RWPE2 (cell line): ENCODE measurements around the gene HS3ST3A1.

Experiments
- ATAC-seq: fragments of 200-7000 bp; cut with Tn5 transposase; 3 replicates; pipeline ENCODE4 v1.9.1; 2021; ENCODE audit warnings: low read depth
- DNase-seq: peaks from one replicate; pipeline ENCODE4 v3.0.0-alpha.2; 2020; ENCODE audit warnings: low spot score
- H3K27ac ChIP-seq: fragments of 450-650 bp; 2 replicates; pipeline ENCODE4 v1.5.1; 2017; ENCODE audit warnings: mild to moderate bottlenecking; ENCODE audit not compliant: poor library complexity, severe bottlenecking
- H3K27me3 ChIP-seq: fragments of 250-450 bp; sonication (Bioruptor Pico); 2 replicates; pipeline ENCODE4 v1.5.1; 2021; ENCODE audit warnings: mild to moderate bottlenecking, moderate library complexity; ENCODE audit not compliant: insufficient read depth, poor library complexity, severe bottlenecking
- H3K36me3 ChIP-seq: fragments of 250-450 bp; sonication (Bioruptor Pico); 2 replicates; pipeline ENCODE4 v1.5.1; 2020; ENCODE audit warnings: low read depth, mild to moderate bottlenecking, moderate library complexity
- H3K4me1 ChIP-seq: fragments of 250-450 bp; sonication (Bioruptor Pico); 2 replicates; pipeline ENCODE4 v1.5.1; 2021; ENCODE audit warnings: mild to moderate bottlenecking, moderate library complexity; ENCODE audit not compliant: insufficient read depth, poor library complexity, severe bottlenecking
- H3K4me3 ChIP-seq: fragments of 250-450 bp; sonication (Bioruptor Pico); 2 replicates; pipeline ENCODE4 v1.5.1; 2021; ENCODE audit warnings: mild to moderate bottlenecking, moderate library complexity; ENCODE audit not compliant: severe bottlenecking
- H3K9me3 ChIP-seq: fragments of 250-450 bp; sonication (Bioruptor Pico); 2 replicates; pipeline ENCODE4 v1.5.1; 2021; ENCODE audit warnings: mild to moderate bottlenecking, moderate library complexity; ENCODE audit not compliant: severe bottlenecking
- TF ChIP-seq, protein P1 (sequence below): fragments of 450-650 bp; IDR thresholded peaks from one replicate; pipeline ENCODE4 v1.5.1; 2017; ENCODE audit warnings: mild to moderate bottlenecking, moderate library complexity; ENCODE audit not compliant: poor library complexity, severe bottlenecking

Gene HS3ST3A1

DNA sequence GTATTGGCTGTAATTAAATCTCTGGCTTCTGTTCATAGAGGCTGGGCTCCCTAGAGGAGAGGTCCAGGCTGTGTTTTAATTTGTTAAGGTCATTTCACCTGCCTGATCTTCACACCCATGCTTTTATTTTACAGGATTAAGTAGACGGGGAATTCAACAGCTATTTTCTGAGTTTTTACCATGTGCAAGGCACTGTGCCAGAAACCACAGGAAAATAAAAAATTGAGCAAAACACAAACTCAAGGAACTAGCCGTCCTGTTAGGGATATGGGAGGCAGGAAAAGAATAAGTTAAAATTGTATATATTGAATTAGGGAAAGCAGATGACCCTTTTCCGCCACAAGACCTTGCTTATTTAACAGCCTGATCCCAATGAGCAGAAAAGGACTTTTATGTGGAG is 29.1 kb downstream of the HS3ST3A1 start:
- no peak for ATAC-seq
- TF ChIP-seq, protein P1, sequence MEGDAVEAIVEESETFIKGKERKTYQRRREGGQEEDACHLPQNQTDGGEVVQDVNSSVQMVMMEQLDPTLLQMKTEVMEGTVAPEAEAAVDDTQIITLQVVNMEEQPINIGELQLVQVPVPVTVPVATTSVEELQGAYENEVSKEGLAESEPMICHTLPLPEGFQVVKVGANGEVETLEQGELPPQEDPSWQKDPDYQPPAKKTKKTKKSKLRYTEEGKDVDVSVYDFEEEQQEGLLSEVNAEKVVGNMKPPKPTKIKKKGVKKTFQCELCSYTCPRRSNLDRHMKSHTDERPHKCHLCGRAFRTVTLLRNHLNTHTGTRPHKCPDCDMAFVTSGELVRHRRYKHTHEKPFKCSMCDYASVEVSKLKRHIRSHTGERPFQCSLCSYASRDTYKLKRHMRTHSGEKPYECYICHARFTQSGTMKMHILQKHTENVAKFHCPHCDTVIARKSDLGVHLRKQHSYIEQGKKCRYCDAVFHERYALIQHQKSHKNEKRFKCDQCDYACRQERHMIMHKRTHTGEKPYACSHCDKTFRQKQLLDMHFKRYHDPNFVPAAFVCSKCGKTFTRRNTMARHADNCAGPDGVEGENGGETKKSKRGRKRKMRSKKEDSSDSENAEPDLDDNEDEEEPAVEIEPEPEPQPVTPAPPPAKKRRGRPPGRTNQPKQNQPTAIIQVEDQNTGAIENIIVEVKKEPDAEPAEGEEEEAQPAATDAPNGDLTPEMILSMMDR = no peak
- Histone ChIP-seq H3K27ac (no peak overlapping the region), H3K36me3 (peaks cover 8% of the 10 kb centered on the region), H3K27me3 (no peaks in the 10 kb centered on the region), H3K4me1 (no peaks in the 10 kb centered on the region), H3K9me3 (peaks cover 2% of the 10 kb centered on the region), H3K4me3 (no peak overlapping the region)
- no peak for DNase-seq

DNA sequence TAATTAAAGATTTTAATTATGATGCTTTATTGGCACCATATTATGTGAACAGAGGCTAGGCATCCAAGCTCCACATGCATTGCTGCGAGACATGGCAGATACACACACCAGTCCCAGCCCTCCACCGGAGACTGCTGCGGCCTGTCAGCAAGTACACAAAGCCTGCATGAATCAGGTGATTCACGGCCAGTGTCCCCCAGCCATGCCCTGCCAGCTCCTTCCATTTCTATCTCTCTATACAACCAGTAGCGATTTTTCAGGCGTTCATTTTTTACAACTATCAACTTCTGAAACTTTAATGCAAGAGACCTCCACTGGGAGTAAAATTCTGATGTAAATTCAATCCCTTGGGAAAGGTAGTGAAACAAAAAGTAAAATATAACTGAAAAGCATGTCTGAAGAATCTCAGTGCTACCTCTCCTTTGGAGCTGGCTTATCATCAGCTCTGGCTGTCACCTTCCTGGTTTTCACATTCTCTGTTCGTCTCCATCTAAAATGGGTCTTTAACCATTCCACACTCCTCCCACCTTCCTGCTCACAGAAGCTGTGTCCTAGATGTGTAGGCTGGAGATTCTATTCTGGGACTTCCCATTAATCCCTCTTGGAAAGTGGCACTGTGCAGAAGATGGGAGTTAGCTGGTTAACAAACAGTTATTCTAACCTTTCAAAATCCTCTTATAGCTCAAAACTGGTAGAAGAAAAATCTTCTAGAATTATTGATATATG is 32.2 kb downstream of the HS3ST3A1 start:
- Histone ChIP-seq H3K36me3 (peaks cover 16% of the 10 kb centered on the region), H3K9me3 (peaks cover 6% of the 10 kb centered on the region), H3K27ac (no peak overlapping the region), H3K27me3 (no peaks in the 10 kb centered on the region), H3K4me1 (no peaks in the 10 kb centered on the region), H3K4me3 (no peak overlapping the region)
- ATAC-seq = no peak
- TF ChIP-seq, protein P1 = no peak
- DNase-seq = no peak

DNA sequence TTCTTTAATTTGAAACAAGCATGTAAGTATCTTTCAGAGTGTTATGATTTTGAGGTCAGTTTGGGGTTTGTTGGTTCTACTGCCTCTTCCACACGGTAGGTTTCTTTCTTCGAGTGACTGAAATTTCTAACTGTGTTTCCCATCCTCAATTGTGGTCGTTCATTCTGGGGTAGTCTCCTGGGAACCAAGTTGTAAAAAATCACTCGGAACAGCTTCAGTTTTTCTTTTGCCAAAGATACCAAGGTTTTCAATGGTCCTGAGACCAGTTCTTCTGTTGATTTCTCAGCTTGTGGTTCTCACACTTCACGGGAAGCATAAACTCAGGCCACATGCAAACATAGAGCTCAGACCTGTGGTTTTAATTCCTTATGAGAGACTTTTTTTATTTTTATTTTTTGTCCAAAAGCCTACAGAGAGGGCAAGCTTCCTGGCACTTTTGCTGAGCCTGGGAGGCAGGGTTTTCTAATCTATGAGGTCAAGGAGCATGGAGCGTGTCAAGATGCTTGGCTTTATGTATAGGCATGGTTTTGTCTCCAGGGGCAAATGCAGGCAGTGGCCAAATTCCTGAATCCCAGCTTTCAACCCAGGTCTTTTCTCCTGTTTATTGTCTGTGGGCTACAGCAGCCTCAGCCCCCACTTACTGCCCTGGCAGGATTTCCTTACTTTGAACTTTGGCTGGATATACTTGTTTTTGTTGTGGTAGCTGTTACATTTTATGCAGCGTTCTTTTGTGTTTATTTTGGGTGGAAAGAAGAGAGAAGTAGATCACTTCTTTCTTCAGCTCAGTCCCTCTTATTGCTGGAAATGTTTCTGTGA is 32.9 kb downstream of the HS3ST3A1 start:
- no peak overlapping the region for H3K4me3 ChIP-seq
- DNase-seq (no peak), ATAC-seq (no peak)
- H3K9me3 ChIP-seq = peaks cover 6% of the 10 kb centered on the region
- H3K36me3 ChIP-seq = peaks cover 16% of the 10 kb centered on the region
- H3K27ac ChIP-seq = no peak overlapping the region
- TF ChIP-seq, protein P1 = no peak
- H3K4me1 ChIP-seq = no peaks in the 10 kb centered on the region
- H3K27me3 ChIP-seq = no peaks in the 10 kb centered on the region

DNA sequence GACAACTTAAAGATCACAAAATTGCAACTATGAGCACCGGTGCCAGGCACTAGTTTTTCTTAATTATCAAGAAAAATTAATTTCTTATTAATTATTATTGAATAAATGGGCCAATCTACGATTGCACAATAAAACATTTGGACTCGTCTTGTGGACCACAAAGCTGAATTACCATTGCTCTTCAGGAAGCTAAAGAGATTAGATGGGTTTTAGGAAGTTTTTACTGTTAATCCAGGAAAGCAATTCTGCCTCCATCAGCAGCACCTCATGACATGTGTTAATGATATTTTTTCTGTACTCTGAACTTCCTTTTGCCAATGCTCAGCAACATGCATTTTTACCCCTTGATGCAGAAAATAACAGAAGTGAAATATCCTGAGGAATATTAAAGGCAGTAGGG is 37.9 kb downstream of the HS3ST3A1 start:
- H3K36me3 ChIP-seq = peaks cover 16% of the 10 kb centered on the region
- TF ChIP-seq, protein P1 = no peak
- H3K27me3 ChIP-seq = no peaks in the 10 kb centered on the region
- no peak overlapping the region for H3K27ac ChIP-seq
- no peak for ATAC-seq
- DNase-seq = no peak
- H3K9me3 ChIP-seq = peaks cover 6% of the 10 kb centered on the region
- H3K4me3 ChIP-seq = no peak overlapping the region
- peaks cover 14% of the 10 kb centered on the region for H3K4me1 ChIP-seq
